ENCODE results near the gene GAS2L2.
A peak's percentile ranks its signal among the peaks of the same experiment; 100 is the strongest.
"Not testable (repeated sequence)": the region's sequence is repeated elsewhere in the genome, so short reads cannot be mapped to it uniquely, and the experiment has no call there.

The GAS2L2 gene

DNA sequence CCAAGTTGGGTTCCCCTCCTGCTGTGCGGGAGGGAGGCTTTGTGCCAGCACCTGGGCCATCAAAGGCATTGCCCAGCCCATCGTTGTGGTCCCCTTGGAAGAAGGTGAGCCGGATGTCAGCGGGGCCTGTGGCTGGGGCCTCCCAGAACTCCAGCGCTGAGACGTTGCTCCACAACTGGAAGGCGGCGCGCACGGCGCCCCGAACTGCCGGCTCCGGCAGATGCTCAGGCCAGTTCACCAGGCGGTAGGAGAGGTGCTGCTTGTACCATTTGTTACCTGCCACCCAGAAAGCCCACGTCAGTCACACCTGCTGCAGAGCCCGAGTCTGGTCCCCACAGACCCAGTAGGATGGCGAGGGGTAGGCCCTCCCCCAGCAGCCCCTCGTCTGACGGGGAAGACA is 20.1 kb upstream of the GAS2L2 start:
- no peak for DNase-seq

DNA sequence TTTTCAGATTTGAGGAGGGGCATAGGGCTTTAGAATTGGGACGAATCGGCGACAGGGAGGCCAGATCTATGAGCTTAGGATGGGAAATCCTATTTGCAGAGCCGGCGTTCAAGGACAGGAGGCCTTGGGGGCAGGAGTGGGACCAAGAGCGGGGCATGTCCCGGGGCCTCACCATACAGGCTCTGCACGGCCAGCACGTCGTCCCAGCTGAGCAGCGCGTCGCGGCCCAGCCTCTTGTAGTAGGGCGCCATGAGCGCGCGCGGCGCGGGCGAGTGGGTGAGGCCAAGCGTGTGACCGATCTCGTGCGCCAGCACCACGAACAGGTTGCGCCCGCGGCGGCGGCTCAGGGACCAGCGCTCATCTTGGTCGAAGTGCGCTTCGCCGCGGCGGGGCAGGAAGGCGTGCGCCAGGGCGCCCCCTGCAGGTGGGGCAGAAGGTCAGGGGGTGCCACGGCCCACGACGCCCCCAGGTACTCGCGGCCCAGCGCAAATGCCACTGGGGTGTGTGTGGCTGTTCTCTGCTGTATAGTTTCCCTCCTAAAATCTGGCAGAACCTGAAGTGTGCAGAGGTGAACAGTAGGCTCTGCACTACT is 17.0 kb upstream of the GAS2L2 start:
- no peak for DNase-seq

DNA sequence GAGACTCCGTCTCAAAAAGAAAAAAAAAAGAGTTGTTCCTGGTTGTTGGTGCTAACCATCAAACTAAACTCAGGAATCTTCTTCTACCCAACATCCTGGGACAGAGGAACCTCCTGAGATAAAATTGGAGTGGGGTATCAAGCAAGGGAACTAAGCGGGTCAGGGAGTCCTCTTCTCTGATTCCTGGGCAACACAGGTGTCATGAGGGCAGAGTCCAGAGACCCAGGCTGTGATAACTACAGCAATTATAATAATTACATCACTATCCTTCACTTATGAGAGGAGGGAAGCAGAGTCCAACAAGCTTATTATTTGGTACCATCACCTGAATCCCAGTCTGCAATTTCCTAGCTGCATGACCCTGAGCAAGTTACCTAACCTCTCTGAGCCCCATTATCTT is 15.8 kb upstream of the GAS2L2 start:
- DNase-seq = no peak

DNA sequence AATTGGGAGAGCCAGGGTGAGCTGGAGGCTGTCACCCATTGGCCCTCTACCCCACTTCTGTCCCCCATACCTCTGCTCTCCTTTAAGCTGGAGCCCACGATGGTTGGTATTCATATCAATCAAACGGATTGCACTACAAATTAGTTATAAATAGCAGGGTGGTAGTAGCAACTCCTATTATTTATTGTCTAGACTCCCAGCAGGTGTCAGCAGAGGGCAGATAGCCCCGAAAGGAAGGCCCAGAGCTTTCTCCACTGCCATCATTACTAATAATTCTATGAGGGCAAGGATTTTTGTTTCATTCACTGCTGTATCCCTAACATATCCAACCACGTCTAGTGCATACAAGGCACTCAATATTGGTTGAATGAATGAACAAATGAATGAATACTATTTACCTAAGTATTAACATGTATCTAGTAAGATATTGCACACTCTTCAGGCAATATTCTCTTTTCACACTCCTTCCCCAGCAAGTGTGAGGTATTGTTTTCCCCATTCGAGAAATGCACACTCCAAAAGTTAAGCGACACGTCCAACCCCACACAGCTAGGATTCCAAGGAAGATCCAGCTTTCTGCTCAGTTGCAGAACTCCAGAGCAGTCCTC is 14.0 kb upstream of the GAS2L2 start:
- DNase-seq = peak; percentile 15

DNA sequence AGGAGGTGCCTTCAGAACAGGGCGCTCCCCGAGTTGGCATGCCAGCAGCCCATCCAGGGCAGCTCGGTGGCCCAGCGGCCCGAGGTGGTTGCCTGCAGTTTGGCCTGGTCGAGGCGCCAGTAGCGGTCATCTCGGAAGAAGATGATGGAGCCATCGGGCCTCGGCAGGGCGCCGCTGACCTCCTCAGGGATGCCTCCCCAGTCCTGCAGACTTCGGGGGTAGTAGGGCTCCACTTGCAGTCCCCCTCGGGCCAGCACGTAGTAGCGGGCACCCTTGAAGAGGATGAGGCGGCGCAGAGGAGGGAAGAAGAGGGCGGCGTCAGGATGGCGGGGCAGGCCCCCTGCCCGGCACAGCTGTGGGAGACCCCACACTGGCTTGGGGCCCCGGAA is 13.4 kb upstream of the GAS2L2 start:
- DNase-seq = no peak

DNA sequence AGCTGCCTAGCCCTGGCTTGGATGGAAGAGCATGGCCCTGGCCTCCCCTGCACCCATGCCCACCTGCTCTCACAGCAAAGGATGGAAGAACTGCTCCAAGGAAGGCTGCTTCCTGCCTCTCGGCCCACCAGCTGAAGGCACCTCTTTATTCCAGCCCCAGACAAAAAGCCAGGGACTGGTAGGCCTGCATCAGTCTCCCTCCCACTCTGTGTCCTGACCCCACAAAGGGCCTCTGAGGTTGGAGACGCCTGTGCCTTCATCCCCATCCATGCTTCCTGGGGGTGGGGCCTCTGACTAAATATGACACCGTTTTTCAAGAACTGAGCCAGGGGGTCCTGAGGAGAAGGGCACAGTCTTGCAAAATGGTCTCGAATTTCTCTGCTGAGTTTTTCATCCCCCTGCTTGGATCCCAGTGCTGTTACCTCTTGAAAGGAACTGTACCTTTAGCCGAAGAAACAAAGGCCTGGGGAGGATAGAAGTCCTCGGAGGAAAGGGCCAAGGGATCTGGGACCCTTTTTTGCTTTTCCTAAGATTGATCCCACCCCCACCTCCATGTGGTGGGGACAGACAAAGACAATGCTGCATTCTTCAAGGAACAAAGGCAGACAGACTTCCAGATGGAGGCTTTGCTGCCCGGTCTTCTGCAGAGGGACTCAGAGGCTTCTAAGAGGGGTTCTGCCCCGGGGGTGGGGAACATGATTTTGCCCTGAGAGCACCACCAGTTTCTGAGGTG is 12.9 kb upstream of the GAS2L2 start:
- DNase-seq = no peak

DNA sequence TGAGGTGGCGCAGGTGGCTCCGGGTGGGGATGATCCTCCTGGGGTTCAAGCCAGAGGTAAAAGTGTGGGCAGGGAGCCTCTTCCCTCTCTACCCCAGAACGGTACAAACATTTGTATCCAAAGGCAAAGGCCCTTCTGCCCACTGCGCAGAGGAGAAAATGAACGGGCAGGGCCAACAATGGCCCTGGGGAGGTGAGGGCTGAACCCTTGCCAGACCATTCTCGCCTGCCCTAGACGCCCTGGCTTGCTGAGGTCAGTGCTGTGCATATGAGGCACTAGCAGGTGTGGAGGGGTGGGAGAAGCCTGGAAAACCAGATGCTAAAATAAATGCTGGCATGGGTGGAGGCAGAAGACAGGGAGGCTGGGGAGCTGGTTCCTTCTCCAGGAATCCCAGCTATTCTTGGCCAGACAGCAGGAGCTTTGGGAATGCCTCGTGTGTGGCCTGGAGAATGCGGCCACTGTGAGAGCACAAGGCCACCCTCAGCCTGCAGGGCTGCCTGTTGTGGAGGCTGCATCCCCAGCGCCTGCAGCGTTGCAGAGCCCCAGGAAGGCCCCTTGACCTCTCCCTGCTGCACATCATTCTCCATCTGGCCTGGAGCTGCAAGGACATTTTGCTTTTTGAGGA is 12.2 kb upstream of the GAS2L2 start:
- no peak for DNase-seq

DNA sequence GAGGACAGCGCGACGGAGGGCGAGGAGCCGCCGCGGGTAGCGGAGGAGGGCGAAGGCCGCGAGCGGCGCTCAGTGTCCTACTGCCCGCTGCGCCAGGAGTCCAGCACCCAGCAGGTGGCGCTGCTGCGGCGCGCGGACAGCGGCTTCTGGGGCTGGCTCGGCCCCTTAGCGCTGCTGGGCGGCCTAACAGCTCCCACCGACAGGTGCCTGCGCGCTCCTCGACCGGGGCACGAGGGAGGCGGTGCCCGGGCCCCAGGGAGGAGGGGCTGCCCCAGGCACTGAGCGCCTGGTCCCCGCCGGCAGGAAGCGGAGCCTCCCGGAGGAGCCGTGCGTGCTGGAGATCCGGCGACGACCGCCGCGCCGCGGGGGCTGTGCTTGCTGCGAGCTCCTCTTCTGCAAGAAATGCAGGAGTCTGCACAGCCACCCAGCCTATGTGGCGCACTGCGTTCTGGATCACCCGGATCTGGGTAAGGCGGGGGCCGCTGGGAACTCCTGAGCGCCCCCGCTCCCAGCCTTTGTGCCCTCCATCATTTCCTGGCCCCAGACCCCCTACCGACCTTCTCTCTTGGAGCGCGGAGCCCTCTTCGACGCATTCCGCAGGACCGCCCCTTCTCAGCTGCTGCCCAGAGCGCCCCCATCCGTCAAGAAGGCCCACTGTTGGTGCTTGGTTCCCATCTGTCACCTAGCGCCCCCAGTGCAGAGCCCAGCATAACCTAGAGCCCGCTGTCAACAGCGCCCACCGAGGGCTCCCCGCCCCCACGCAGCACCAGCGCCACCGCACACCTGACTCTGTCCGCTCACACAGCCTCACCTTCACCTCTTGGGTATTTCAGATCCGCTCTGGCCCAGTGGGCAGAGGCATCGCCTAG is 11.3 kb upstream of the GAS2L2 start:
- peak; percentile 74 for DNase-seq

DNA sequence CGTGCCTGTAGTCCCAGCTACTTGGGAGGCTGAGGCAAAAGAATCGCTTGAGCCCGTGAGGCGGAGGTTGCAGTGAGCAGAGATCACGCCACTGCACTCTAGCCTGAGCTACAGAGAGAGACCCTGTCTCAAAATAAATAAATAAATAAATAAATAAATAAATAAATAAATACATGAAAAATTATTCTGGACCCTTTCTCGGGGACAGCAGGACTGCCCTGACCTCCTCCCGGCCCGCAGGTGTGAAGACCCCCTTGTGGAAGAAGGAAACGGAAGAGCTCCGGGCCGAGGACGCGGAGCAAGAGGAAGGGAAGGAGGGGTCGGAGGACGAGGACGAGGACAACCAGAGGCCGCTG is 10.7 kb upstream of the GAS2L2 start:
- no peak for DNase-seq

DNA sequence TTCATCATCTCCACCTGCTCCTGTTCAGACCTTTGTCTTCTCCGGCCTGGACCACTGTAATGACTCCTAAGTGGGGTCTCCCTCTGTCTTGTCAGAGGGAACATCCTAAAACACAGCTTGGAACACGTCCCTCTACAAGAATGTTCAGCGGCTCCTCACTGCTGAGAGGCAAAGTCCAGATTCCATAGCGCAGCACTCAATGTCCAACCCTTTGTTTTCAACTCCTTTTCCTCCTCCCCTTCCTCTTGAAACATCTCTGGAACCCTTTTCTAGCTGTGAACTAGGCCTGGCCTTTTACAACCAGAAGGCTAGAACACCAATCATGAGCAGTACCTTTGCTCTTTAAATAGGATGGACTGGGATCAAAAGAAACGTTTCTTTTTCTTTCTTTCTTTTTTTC is 8.6 kb upstream of the GAS2L2 start:
- no peak for DNase-seq

DNA sequence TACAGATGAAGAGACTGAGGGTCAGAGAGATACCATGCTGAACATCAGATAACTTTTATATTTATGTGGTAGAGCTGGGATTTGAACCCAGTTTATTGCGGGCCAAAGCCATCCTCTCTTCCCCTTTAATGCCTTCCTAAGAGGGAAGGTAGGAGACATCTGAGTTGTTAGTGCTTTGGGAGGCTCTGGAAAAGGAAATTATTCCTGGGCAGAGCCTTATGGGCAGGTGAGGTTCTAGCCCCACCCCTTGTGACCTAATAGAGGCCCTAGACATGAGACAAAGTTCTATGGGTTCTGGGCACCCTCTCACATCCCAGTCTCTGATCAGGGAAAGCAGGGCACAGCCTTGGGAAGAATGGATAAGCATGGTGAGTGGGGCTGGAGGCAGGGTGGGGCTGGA is 7.5 kb upstream of the GAS2L2 start, which contains the start of gene C17orf50:
C17orf50 (plus strand) TSS at position 301 of the 400 bp plus-strand sequence; CDS start at position 356, 55 bp downstream.
- no peak for DNase-seq

DNA sequence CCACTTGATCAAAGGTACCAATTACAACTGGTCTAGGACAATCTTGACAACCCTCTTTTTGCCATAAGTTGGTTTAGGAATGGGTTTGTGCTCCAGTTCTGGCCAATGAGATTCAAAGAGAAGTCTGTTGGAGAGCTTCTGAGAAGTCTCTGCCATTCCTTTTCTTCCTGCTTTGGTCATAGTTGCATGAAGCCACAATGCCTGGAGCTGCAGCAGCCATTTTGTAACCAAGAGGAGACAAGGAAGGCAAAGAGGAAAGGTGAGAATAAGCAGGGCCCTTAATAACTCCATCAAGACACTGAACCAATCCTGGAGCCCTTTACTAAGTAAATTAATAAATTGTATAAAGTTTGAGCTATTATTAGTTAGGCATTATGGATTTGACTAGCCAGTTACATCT is 4.2 kb upstream of the GAS2L2 start:
- no peak for DNase-seq

DNA sequence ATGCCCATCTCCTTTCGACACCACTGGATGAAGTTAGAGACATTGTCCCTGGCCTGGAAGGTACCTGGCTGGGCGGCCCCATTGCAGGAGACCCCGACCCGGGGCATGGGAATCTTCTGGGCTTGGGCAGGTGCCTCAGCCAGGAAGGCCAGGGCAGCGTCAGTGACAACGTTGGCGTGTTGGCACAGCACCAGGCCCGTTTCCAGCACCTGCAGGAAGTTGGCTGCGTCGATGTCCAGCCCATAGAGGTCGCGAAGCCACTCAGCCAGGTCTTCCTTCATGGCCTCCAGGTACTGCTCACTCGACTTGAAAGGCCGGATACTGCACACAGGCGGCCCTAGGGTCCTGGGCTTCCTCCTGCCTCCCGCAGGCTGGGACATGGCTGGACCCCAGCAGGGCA is 568 bp downstream of the GAS2L2 start:
- no peak for DNase-seq

DNA sequence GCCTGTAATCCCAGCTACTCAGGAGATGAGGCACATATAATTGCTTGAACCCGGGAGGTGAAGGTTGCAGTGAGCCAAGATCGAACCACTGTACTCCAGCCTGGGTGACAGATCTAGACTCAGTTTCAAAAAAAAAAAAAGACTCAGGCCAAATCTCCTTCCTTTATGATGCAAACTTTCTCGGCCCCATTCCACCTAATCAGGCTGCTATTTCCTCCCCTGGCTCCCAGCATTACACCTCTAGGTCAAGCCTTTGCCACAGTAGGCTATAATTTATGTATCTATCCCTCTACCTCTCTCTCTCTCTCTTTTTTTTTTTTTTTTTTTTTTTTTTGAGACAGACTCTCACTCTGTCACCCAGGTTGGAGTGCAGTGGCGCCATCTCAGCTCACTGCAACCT is 1.5 kb downstream of the GAS2L2 start:
- DNase-seq = not testable (repeated sequence)

DNA sequence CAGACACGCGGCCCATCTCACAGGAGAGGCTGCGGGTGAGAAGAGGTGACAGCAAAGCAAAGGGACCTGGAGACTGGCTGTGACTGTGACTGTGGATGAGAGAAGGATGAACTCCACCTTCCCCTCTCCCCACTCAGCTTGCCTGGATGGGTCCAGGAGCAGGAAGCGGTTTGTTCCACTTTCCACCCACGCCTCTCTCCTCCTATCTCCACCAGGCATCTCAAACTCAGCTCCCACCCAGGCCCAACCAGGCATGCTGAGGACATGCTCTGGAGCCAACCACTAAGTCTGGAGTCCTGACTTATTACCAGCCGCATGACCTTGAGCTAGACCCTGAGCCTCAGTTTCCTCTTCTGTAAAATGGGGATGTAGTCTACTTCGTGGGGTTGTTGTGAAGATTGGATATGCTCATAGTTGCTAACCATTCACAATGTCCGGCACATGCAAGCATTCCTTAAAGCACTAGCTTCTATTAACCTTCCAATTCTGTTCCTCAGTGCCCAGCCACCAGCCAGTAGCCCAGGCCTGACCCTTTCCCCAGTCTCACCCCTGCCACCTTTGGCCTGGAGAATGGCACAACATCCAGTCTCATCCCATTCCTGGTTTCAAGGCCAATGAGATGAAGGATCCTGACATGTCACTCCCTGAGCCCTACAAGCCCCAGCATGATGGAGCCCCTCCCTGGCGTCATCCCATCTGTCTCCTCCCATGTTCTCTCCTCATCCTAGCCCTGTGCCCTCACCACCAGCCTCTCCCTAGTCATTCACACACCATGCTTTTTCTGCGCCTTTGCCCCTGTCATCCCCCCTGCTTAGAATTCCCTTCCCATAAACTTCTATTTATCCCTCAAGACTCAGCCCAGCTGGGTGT is 2.3 kb downstream of the GAS2L2 start:
- DNase-seq = no peak

DNA sequence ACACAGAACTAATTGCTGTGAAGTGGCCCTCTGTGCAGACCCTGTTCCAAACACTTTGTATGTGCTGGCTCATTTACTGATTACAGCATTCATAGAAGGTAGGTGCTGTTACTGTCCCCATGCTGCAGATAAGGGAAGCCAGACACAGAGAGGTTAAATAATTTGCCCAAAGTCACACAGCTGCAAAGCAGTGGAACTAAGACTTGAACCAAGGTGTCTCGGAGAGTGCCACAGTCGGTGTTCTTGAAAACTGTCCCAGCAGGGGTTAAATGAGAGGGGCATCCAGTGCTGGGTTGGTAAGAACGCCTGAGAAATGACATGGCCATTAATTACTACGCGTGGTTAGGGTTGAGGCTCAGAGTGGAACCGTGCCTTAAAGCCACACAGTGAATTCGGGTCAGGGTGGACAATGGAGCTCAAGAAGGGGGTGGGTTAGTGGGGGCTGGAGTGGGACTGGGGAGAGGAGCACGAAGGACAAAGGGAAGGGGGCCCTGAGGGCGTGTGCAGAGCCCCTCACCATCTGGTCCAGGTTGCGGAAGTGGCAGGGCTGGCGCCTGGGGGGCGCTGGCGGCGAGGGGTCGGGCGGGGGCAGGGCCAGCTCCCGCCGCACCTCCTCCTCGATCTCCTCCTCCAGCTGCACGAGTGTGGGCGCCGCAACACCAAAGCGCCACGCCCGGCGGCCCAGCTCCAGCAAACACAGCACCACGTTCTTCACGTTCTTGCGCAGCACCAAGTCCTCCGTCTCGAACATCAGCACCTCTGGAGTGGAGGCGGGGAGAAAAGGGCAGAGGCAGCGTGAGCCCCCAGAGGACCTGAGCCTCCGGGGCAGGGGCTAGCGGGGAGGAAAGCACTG is 3.3 kb downstream of the GAS2L2 start:
- DNase-seq = no peak

DNA sequence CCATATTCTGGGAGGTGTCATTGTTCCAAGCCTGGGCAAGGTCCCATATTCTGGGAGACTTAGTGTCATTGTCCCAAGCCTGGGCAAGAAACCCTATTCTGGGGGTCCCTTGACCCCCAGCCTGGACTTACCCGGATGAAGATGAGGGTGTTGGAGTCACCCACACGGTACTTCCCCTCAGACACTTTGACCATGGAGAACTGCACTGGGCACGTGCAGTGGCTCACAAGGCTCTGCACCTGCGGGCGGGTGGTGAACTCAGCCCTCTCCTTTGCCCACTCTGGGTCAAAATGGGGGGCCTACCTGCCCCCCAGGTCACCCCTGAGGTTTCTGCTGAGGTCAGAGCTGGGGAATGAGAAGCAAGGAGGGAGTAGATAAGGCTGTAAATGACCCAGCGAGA is 4.1 kb downstream of the GAS2L2 start:
- no peak for DNase-seq

DNA sequence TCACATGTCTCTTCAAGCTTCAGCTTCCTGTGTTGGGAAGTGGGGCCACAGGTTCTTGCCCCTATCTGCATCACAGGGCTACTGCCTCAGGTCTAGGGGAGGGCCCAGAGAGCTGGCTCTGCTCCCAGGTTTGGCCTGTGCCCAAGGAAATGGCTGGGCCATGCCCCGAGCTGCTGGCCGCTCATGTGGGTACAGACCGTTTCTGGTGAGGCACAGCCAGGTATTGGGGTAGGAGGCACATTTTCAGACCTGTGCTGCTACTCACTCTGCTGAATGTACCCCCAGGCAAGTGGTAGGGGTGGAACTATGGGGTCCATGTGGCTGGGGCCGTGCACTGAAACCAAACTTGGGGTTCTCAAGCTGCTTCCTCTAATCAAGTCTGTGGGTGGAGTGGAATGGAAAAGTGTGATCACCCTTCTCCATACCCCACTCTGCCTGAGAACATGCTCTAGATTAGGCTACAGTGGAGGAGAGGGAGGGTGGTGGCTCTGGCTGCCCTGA is 4.6 kb downstream of the GAS2L2 start:
- no peak for DNase-seq

DNA sequence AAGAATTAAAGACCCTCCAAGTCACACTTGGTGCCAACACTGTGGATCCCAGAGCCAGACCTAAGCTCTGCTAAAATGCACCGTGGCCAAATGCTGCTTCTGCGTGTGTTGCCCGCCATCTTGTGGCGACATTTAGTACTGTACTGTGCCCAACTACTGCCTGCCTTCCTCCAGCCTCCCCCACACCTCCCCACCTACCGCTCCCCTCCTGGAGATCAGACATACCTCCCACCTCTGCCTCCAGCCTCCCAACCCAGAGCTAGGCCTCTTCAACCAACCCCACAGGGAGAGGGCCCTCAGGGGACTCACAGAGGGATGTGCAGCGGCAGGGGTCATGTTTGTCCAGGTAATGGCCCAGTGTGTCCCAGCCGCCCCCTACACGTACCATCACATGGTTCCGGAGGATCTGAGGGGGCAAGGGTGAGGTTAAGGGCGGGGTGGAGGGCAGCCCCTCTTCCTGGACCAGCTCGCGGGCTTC is 5.5 kb downstream of the GAS2L2 start:
- peak; percentile 59 for DNase-seq

DNA sequence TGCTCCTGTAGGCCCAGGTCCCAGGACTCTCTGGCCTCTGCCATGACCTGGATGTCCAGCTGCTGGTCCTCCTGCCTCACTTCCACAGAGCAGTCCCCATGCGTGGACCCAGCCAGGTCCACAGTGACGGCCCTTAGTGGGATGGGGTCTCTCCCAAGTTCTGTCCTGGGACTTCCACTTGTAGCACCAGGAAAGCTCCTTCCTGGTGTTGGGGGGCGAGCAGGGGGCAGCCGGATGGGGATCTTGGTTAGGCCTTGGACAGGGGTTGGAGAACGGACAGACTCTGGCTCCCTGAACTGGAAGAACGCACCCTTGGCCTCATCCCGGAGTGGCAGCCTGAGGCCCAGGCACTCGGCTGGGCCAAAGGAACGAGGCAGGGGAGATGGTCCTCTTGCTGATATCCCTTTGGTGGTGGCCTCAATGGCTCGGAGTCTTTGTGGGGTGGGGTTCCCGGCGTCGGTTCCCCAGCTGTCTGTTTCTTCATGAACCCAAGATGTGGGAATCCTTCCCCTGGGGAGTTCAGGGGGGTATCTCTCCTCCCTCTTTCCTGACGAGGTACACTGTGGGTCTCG is 7.2 kb downstream of the GAS2L2 start:
- DNase-seq = no peak
